GM12874 (cell line): ENCODE results near the gene RBP5.

Source experiments
- TF ChIP-seq, protein P1 (sequence below): IDR thresholded peaks from 2 replicates; pipeline ENCODE4 v1.5.1; 2011; ENCODE audit warnings: low read depth, mild to moderate bottlenecking, control low read depth, low read length, moderate library complexity; ENCODE audit not compliant: insufficient read depth

RBP5 gene

DNA sequence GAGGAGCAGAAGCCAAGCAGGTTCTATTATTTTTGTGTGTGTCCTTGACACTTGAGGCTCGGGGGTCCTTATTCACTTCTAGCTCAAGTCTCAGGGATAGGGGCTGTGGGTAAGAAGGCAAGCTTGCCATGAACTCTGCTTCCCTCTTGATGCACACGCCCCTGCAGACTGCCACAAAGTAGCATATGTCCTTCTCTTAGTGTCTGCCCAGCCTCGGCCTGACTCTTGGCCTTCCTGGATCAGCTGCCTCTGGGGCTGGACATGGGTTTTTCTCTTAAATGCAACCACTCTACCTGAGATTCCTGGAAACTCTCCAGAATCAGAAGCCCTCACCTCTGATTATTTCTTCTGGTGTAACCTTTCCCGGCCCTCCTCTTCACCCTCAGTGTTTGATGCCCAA, 32.6 kb upstream of the RBP5 start:
- TF ChIP-seq, protein P1, sequence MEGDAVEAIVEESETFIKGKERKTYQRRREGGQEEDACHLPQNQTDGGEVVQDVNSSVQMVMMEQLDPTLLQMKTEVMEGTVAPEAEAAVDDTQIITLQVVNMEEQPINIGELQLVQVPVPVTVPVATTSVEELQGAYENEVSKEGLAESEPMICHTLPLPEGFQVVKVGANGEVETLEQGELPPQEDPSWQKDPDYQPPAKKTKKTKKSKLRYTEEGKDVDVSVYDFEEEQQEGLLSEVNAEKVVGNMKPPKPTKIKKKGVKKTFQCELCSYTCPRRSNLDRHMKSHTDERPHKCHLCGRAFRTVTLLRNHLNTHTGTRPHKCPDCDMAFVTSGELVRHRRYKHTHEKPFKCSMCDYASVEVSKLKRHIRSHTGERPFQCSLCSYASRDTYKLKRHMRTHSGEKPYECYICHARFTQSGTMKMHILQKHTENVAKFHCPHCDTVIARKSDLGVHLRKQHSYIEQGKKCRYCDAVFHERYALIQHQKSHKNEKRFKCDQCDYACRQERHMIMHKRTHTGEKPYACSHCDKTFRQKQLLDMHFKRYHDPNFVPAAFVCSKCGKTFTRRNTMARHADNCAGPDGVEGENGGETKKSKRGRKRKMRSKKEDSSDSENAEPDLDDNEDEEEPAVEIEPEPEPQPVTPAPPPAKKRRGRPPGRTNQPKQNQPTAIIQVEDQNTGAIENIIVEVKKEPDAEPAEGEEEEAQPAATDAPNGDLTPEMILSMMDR, result no peak

DNA sequence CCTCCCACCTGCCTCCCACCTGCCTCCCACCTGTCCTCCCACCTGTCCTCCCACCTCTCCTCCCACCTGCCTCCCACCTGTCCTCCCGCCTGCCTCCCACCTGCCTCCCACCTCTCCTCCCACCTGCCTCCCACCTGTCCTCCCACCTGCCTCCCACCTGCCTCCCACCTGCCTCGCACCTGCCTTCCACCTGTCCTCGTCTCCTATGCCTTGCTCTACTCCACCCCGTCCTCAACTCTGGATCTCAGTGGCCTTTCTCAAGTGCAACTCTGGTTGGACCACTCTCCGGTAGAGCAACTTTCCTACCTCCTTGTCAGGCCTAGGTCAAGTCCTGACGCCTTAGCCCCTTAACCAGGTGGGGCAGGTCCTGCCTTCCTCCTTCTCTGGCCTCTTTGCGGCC, 31.5 kb upstream of the RBP5 start:
- TF ChIP-seq, protein P1, result no peak

DNA sequence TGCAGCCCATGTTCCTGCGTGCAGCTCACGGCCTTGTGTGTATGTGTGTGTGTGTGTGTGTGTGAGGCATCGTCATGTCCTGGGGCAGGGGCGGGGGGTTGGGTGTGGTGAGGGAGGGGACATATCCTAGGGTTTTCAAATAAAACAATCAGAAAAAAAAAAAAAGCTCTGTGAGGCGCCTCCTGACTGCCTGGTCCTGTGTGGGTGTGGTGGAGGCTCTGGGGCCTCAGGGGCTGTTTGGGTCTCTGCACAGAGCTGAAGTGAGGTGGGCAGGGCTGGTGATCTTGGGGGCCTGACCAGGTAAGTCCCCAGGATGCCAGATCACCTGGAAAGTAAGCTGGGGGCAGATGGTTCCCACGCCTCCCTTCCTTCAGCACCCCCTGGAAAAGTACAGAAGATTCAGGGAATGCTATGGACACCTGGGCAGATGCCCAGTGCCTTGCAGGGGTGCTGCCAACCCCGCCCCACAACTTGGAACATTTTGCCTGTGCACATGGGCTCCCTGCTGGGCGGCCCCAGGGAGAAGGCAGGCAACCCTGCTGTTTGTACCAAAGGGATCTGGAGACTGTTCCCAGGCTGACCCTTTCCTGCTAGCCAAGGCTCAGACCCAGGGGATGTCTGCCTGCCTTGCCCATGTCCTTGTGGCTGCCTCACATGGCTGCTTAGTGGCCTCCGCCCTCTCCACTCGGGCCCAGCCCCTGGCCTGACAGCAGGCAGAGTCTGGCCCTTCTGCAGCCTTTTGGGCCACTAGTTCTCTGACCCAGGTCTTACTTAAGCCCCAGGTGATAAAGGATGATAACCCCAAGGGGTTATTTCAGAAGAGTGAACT, 30.3 kb upstream of the RBP5 start:
- TF ChIP-seq, protein P1, result no peak

DNA sequence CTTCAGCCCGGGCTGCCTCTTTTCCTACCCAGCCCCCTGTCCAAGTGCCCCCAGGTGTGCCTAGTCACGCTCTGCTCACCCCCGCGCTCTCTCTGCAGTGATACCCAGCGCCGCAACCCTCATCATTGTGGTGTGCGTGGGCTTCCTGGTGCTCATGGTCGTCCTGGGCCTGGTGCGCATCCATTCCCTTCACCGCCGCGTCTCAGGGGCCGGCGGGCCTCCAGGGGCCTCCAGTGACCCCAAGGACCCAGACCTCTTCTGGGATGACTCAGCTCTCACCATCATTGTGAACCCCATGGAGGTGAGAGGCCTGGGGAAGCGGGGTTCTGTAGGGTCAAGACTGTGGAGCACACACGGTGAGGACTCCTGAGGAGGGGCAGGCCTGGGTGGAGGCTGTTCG, 28.7 kb upstream of the RBP5 start:
- TF ChIP-seq, protein P1, result no peak

DNA sequence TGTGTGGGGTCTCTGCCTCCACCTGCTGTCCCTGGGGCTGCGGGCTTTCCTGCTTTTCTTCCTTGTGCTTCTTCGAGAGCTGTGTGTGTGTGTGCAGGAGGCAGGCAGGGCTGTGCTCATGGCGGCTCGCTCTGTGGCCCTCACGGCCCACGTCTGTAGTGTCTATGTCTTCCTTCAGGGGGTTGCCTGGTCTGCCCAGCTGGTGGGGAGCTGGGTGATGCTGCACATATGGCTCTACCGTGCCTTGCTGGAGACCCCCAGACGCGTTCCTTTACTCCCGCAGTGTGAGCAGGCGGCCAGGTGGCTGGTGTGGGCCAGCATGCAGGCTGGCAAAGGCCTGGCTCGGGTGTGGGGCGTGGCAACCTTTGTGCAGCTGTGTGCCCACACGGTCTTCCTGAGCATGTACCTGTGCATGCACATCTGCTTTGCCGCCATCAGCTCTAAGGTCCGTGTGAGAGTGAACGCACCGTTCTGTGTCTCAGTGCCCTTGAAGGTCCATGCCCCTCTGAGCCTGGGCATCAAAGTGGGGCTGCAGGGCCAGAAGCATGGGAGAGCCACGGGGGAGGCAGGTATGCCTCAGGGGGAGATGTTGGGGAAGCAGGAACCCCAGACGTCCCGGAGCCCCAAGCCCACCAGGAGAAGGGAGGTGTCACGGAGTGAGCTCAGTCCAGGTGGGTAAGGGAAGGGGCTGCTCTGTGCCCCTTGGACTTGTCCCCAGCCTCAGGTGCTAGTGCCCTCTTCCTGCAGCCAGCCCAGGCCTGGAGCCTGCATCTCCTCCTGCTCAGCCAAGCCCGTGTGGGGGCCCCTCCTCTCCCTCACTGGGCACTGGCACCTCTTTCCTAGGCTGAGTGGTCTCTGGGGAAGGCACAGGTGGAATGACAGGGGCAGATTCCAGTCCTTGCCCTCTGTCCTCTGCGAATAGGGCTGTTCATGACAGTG, 27.8 kb upstream of the RBP5 start:
- TF ChIP-seq, protein P1, result no peak

DNA sequence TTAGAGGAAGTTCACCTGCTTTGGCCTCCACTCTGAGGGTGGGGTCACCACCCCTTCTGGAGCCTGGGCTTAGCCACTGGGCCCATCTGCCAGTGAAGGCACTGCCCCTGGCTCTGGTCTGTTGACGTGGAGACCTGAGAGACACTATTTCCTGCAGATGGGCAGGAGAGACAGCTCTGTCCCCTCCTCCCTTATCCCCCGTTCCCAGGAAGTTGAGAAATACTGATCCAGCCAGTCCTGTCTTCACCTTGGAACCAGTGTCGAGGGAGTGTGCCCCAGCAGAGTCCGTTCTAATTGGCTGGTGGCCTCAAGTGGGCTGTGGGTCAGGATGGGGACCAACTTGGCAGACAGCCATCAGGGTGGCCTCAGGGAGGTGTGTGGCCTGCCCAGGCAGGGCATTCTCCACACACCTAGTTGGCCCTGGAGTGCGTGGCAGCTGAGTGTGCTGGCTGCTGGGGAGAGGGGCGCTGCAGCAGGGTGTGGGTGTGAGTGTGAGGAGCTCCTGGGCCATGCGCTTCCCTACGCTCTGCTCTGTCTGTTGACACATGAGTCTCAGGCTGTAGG, 26.9 kb upstream of the RBP5 start:
- TF ChIP-seq, protein P1, result no peak

DNA sequence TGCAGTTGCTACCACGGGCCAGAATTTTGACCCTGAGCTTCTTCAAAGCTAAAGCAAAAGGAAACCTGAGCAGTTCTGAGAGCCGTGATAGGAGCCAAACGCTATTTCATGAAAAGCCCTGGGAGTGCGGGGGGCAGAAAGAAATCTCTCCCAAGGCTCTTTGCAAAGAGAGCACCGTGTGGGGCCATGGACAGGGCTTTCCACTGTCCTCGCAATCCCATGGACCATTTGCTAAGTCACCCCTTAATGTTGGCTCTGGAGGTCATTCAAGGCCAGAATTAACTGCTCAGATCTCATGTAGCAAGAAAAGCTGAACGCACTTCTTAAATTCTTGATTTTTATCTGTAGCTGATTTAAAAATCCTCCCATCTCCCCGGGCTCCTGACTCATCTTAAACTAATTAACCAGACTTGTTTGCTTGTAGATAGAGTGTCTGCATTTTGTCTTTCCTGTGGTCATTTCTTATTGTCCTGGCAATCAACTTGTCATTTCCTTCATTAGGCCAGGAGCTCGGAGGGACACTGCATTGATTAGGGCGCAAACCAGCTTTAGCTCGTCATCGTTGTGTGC, 26.3 kb upstream of the RBP5 start:
- TF ChIP-seq, protein P1, result no peak
